ENCODE results near the gene AQP12A. TPM values are rescaled to one million over a fixed set of nuclear protein-coding genes. Genes with fewer than 3 reads are reported as not detected.
"Not testable (repeated sequence)": the region's sequence is repeated elsewhere in the genome, so short reads cannot be mapped to it uniquely, and the experiment has no call there.

Gene AQP12A
- total RNA-seq, 2 donors from 2014 or later = not detected

DNA sequence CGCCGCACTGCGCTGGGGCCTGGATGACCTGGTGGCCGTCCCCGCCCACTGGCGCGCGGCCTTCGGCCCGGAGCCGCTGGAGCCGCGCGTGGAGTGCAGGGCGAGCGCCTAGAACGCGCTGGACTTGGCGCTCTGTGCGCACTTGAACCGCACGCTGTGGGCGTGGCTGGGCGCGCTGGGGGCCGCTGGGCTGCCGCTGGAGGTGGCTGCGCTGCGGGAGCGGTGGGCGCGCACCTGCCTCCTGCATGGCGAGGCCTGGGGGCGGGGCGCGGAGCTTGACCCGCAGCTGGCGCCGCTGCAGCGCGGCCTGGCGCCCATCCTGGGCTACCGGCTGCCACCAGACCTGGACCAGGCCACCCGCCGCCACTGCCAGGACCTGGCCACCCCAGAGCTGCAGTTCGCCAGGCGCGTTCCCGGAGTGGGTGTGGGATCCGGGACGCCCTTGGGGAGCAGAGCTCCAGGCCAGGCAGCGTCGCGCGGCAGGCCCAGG is 18.9 kb upstream of the AQP12A start:
- DNase-seq (ENCODE audit: low spot score) = no peak
- H3K27ac ChIP-seq = no peak overlapping the region
- H3K27me3 ChIP-seq (replicated peaks; ENCODE audit: insufficient read depth) = no peaks in the 10 kb centered on the region
- no peaks in the 10 kb centered on the region for H3K9me3 ChIP-seq
- no peak for ATAC-seq (ENCODE audit: insufficient number of reproducible peaks, low FRiP score, low read depth)
- no peak overlapping the region for H3K4me3 ChIP-seq
- no peaks in the 10 kb centered on the region for H3K36me3 ChIP-seq
- no peaks in the 10 kb centered on the region for H3K4me1 ChIP-seq (ENCODE audit: control insufficient read depth in 1 of 2, low read depth in 2 of 2)
- TF ChIP-seq, protein P1, sequence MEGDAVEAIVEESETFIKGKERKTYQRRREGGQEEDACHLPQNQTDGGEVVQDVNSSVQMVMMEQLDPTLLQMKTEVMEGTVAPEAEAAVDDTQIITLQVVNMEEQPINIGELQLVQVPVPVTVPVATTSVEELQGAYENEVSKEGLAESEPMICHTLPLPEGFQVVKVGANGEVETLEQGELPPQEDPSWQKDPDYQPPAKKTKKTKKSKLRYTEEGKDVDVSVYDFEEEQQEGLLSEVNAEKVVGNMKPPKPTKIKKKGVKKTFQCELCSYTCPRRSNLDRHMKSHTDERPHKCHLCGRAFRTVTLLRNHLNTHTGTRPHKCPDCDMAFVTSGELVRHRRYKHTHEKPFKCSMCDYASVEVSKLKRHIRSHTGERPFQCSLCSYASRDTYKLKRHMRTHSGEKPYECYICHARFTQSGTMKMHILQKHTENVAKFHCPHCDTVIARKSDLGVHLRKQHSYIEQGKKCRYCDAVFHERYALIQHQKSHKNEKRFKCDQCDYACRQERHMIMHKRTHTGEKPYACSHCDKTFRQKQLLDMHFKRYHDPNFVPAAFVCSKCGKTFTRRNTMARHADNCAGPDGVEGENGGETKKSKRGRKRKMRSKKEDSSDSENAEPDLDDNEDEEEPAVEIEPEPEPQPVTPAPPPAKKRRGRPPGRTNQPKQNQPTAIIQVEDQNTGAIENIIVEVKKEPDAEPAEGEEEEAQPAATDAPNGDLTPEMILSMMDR (IDR thresholded peaks at IDR 0.05) = no peak

DNA sequence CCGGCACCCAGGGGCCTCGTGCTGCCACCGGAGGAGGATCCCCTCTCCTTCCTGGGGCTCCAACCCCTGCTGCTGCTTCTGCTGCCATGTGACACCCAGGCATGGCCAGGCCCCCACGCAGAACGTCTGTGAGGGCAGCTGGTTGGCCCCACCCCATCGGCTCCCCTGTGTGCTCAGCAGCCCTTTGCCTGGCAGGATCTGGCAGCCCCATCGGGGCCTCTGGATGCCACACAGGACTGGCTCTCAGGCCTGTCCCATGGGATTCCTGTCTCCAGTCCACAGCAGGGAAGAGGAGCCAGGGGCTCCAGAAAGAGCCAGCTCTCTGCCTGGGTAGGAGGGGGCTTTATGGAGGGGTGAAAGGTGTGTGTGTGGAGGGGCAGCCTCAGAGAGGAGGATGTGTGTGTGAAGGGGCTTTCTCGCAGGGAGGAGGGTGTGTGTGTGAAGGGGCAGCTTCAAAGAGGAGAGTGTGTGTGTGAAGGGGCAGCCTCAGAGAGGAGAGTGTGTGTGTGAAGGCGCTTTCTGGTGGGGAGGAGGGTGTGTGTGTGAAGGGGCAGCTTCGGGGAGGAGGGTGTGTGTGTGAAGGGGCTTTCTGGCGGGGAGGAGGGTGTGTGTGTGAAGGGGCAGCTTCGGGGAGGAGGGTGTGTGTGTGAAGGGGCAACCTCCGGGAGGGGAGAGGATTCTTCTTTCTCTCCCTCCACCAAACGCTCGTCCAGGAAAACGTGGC is 17.0 kb upstream of the AQP12A start:
- not testable (repeated sequence) for H3K9me3 ChIP-seq; H3K27me3 ChIP-seq (replicated peaks; ENCODE audit: insufficient read depth); H3K4me3 ChIP-seq; H3K27ac ChIP-seq; DNase-seq (ENCODE audit: low spot score); H3K36me3 ChIP-seq; H3K4me1 ChIP-seq (ENCODE audit: control insufficient read depth in 1 of 2, low read depth in 2 of 2); ATAC-seq (ENCODE audit: insufficient number of reproducible peaks, low FRiP score, low read depth)

DNA sequence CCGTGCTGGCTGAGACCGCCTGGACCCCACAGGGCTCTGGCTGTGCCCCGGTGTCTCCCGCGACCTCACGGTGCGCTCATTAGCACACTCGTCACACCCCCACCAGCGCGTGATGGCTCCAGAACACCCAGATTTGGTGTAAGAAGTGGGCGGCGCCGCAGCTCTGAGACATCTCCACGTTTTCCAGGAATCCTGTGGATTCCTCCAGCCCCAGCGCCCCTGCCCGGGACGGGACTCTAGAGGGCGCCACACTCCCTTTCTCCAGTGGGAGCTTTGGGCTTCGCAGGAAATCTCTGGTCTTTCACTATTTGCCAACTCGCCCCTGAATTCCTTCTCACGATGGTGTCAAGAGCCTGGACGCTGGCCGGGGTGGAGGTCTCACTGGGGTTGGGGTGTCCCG is 16.3 kb upstream of the AQP12A start:
- not testable (repeated sequence) for H3K27me3 ChIP-seq (replicated peaks; ENCODE audit: insufficient read depth); ATAC-seq (ENCODE audit: insufficient number of reproducible peaks, low FRiP score, low read depth); H3K9me3 ChIP-seq; H3K4me1 ChIP-seq (ENCODE audit: control insufficient read depth in 1 of 2, low read depth in 2 of 2); H3K4me3 ChIP-seq; DNase-seq (ENCODE audit: low spot score); H3K36me3 ChIP-seq; H3K27ac ChIP-seq

DNA sequence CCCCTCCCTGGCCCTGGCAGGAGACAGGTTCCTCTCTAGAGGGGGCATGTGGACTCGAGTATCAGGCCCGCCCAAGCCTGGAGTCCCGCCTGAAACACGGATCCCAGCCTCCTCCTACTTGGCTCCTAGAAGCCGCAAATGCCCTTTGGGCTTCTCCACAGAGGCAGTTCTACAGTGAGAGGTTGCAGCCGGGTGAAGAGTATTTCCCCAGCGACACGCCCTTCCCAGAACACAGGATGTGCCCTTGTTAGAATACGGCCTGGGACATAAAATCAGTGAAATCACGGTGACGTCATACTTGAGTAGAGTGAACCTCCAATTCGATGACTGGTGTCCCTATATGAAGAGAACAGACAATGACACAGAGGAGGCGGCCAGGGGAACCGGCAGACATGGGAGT is 13.6 kb upstream of the AQP12A start:
- H3K9me3 ChIP-seq; H3K27me3 ChIP-seq (replicated peaks; ENCODE audit: insufficient read depth); H3K27ac ChIP-seq; ATAC-seq (ENCODE audit: insufficient number of reproducible peaks, low FRiP score, low read depth); H3K4me1 ChIP-seq (ENCODE audit: control insufficient read depth in 1 of 2, low read depth in 2 of 2); DNase-seq (ENCODE audit: low spot score); H3K4me3 ChIP-seq; H3K36me3 ChIP-seq: not testable (repeated sequence)

DNA sequence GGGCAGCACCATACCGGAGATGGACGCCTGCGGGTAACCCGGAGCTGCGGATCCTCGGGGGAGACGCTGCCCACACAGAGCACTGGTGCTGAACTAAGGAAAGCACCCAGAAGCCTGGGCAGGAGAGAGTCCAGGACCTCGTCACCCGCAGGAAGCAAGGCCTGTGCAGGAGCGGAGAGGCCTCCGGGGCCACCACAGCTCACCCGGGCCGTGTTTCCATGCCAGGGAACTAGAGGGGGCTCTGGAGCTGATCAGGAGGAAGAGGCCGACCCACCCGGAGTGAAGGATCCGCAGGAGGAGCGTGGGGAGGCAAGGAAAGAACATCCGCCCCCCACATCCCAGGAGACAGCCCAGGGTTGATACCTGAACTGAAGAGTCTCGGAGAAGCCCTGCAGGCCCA is 12.8 kb upstream of the AQP12A start:
- H3K36me3 ChIP-seq; H3K27ac ChIP-seq; DNase-seq (ENCODE audit: low spot score); H3K27me3 ChIP-seq (replicated peaks; ENCODE audit: insufficient read depth); H3K4me3 ChIP-seq; H3K4me1 ChIP-seq (ENCODE audit: control insufficient read depth in 1 of 2, low read depth in 2 of 2); H3K9me3 ChIP-seq; ATAC-seq (ENCODE audit: insufficient number of reproducible peaks, low FRiP score, low read depth): not testable (repeated sequence)

DNA sequence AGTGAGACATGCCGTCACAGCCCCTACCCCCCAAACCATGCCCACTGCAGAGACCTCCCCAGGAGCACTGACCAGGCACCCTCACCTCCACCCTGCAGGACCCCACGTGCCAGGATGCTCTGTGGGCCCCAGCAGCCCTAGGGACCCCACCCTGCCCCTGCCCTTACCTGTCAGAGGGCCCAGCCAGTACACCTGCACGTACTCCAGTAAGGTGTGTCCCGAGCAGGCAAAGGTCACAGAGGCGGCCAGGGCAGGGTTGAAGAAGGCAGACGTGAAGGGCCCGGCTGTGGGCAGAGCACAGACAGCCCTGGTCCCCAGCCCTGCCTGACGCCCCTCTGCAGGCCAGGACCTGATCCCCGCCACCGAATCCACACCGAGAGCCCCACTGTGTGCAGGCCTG is 11.5 kb upstream of the AQP12A start:
- not testable (repeated sequence) for H3K4me1 ChIP-seq (ENCODE audit: control insufficient read depth in 1 of 2, low read depth in 2 of 2); H3K9me3 ChIP-seq; H3K27me3 ChIP-seq (replicated peaks; ENCODE audit: insufficient read depth); H3K27ac ChIP-seq; H3K36me3 ChIP-seq; DNase-seq (ENCODE audit: low spot score); H3K4me3 ChIP-seq; ATAC-seq (ENCODE audit: insufficient number of reproducible peaks, low FRiP score, low read depth)

DNA sequence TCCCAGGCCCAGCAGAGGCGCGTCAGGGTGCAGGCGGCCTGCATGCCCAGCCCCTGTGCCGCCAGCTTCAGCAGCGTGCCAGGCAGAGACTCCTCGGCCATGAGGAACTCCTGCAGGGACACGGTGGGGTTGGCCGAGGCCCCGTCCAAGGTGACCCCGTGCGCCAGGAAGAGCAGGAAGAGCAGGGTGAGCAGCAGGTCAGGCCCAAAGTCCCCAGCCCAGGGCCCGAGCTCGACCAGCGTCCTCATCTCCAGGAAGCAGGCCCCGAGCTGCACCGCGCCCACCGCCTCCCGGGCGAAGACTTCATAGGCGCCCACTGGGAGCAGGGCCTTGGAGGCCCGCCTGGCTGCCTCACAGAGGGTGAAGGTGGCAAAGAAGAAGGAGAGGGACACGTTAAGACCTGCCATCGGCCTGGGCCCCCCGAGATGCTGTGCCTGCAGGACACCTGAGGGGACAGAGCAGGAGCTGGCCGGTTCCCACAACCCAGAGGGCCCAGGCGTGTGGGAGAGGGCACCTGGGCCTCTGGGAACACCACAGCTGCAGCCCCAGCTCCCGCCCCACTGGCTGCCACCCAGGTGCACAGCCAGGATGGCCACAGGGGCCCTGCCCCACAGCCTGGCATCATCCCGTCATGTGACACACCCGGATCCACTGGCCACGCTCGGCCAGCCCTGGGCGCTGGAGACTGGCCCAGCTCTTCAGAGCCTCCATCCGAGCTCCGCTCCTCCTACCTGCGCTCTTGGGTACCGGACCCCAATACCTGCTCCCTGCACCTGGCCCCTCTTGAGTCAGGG is 9.0 kb upstream of the AQP12A start, which contains the start of gene AQP12B:
AQP12B (minus strand) TSS at position 455 of the 794 bp plus-strand sequence; CDS start at position 407, 48 bp downstream.
- DNase-seq (ENCODE audit: low spot score); H3K27ac ChIP-seq; H3K27me3 ChIP-seq (replicated peaks; ENCODE audit: insufficient read depth); ATAC-seq (ENCODE audit: insufficient number of reproducible peaks, low FRiP score, low read depth); H3K9me3 ChIP-seq; H3K4me3 ChIP-seq; H3K36me3 ChIP-seq; H3K4me1 ChIP-seq (ENCODE audit: control insufficient read depth in 1 of 2, low read depth in 2 of 2): not testable (repeated sequence)

DNA sequence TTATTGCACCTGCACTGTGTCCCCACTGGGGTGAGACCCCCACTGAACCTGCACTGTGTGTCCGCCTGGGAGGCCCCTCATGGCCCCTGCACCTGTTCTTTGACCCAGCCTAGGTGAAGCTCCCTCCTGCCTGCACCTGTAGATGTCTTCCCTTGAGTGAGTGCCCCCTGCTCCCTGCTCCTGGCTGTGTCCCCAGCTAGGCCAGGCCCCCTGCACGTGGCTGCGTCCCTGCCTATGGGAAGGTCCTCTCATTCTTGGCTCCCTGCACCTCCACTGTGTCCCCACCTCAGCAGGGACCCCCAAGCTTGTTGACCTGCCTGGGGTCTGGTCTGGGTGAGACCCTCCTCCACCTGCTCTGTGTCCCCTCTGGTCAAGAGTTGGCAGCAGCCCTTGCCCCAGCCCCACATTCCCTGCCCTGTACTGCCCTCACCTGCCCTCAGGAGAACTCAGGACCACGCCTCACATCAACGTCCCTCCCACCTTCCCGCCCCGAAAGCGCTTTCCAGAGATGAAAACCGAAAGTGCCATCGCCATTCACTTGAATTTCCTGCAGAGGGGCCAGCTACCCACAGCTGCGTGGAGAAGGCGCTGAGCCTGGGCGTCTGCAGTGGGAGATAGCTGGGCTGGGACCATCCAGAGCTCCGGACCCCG is 8.2 kb upstream of the AQP12A start:
- not testable (repeated sequence) for H3K27me3 ChIP-seq (replicated peaks; ENCODE audit: insufficient read depth); H3K36me3 ChIP-seq; H3K4me1 ChIP-seq (ENCODE audit: control insufficient read depth in 1 of 2, low read depth in 2 of 2); H3K4me3 ChIP-seq; ATAC-seq (ENCODE audit: insufficient number of reproducible peaks, low FRiP score, low read depth); DNase-seq (ENCODE audit: low spot score); H3K27ac ChIP-seq; H3K9me3 ChIP-seq

DNA sequence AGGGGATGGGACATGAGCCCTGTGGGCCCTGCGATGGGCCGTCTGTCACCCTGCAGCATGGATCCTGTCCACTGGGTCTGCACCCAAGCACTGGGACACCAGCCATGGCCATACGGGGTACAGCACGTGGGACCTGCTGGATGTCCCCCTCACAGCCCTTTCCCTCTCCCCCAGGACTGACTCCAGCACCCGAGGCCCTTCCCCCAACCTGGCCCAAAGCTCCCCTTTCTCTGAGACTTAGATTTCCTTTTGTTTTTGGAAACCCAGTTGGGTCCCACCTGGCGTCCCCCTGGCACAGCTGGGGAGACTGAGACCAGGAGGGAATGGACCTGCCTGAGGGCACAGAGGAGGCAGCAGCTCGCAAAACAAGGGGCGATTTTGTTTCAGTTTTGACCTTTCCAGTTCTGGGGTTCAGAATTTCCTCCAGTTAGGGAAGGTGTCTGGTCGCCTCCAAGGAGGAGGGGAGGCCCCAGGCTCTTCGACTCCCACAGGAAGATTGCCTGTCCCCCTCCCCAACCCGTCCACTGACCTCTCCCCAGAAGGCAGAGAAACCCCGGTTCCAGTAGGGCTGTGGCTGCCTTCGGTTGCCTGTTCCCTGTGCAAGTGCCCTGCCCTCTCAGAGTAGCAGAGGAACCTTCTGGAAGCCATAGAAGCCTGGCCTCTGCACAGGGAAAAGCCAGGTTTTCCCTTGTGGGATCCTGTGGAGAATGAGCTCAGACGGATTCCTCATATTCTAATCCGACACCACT is 7.5 kb upstream of the AQP12A start:
- H3K4me3 ChIP-seq; ATAC-seq (ENCODE audit: insufficient number of reproducible peaks, low FRiP score, low read depth); H3K27ac ChIP-seq; H3K27me3 ChIP-seq (replicated peaks; ENCODE audit: insufficient read depth); H3K9me3 ChIP-seq; H3K36me3 ChIP-seq; H3K4me1 ChIP-seq (ENCODE audit: control insufficient read depth in 1 of 2, low read depth in 2 of 2); DNase-seq (ENCODE audit: low spot score): not testable (repeated sequence)

Measured in thoracic aorta (tissue), 2 donors.